Tibial artery (tissue), 4 donors: Measurements from ENCODE around the gene DYNC1I1.

ENCODE experiments used
- DNase-seq, 2 donors: peaks; one replicate each; pipeline ENCODE4 v3.0.0-alpha.2; 2019
- H3K27ac ChIP-seq, 2 donors: fragments of 200-600 bp; sonication (generic) in 1 of 2; 1 replicate in 1 of 2; 2 replicates in 1 of 2; pipeline ENCODE4 v1.5.1; 2018 to 2019; ENCODE audit warnings: mild to moderate bottlenecking in 1 of 2
- H3K27me3 ChIP-seq, 2 donors: fragments of 200-600 bp; sonication (generic) in 1 of 2; one replicate each; pipeline versions ENCODE4 v1.5.1 to v1.6.0; 2016 to 2019
- H3K36me3 ChIP-seq, 3 donors: fragments of 200-600 bp; sonication (generic) in 2 of 3; one replicate each; pipeline ENCODE4 v1.5.1; 2016 to 2019; ENCODE audit warnings: mild to moderate bottlenecking in 2 of 3
- H3K4me1 ChIP-seq, 4 donors: fragments of 200-600 bp; sonication (generic) in 2 of 4; 1 replicate in 3 of 4; 2 replicates in 1 of 4; pipeline ENCODE4 v1.5.1; 2016 to 2019
- H3K4me3 ChIP-seq, 2 donors: fragments of 200-600 bp; sonication (generic) in 1 of 2; 1 replicate in 1 of 2; 2 replicates in 1 of 2; pipeline ENCODE4 v1.5.1; 2018 to 2019; ENCODE audit warnings: mild to moderate bottlenecking in 2 of 2
- H3K9me3 ChIP-seq, 3 donors: fragments of 200-600 bp; sonication (generic) in 1 of 3; one replicate each; pipeline ENCODE4 v1.5.1; 2016 to 2019
- CTCF ChIP-seq, 2 experiments: fragments of 200-600 bp in 1 of 2; fragments of 450-650 bp in 1 of 2; IDR thresholded peaks; one replicate each; pipeline ENCODE4 v1.5.1; 2017 to 2019; ENCODE audit warnings: antibody characterized with exemption in 2 of 2, mild to moderate bottlenecking in 1 of 2, moderate library complexity in 1 of 2
- intact Hi-C: fragments of 100-400 bp; cut with DNase I; formaldehyde crosslinking; loops from one replicate; pipeline ENCODE4 v1.15.0; 2023; ENCODE audit warnings: low total_unique reads

DYNC1I1 gene

GRCh38 chr7:96026611-96027010, 254.3 kb downstream of the DYNC1I1 start:
- no peak for TF ChIP-seq CTCF (IDR thresholded peaks at IDR 0.05)
- no peak overlapping the region for H3K27ac ChIP-seq
- H3K9me3 ChIP-seq = no peaks in the 10 kb centered on the region
- no peak overlapping the region for H3K4me3 ChIP-seq
- no peaks in the 10 kb centered on the region for H3K27me3 ChIP-seq
- no peak for DNase-seq
- H3K4me1 ChIP-seq = no peaks in the 10 kb centered on the region
- intact Hi-C loops = no loop called here
- H3K36me3 ChIP-seq = no peaks in the 10 kb centered on the region

DNA sequence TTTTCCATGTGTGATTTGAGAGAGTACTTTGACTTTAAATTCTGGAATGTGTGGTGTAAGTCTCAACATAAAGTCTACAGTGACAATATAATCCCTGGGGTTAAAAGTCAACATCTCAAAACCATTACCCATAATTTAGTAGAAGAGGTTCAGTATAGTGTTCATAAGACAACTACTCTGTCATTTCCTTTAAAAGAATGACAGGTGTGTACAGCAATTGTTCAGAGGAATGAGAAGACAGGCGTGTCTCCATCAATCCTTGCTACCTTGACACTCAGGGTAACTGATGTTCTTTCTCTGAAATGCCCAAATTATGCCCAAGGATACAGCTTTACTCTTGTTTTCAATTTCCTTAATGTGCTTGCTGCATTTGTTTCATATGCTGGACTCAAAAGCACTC, 256.4 kb downstream of the DYNC1I1 start:
- no peaks in the 10 kb centered on the region for H3K9me3 ChIP-seq
- H3K4me3 ChIP-seq = no peak overlapping the region
- no peaks in the 10 kb centered on the region for H3K27me3 ChIP-seq
- DNase-seq = no peak
- no peak overlapping the region for H3K27ac ChIP-seq
- TF ChIP-seq CTCF (IDR thresholded peaks at IDR 0.05) = no peak
- H3K36me3 ChIP-seq = peaks cover 0 to 8% (median 0%) of the 10 kb centered on the region in 3 donors
- intact Hi-C loops = no loop called here
- H3K4me1 ChIP-seq = no peaks in the 10 kb centered on the region

GRCh38 chr7:96033009-96033598, 260.8 kb downstream of the DYNC1I1 start:
- intact Hi-C loops = no loop called here

GRCh38 chr7:96034940-96035727, 262.8 kb downstream of the DYNC1I1 start:
- Histone ChIP-seq H3K9me3 (no peaks in the 10 kb centered on the region), H3K27ac (no peak overlapping the region), H3K27me3 (no peaks in the 10 kb centered on the region), H3K36me3 (peaks cover 0 to 8% (median 0%) of the 10 kb centered on the region in 3 donors), H3K4me1 (no peaks in the 10 kb centered on the region), H3K4me3 (no peak overlapping the region)
- TF ChIP-seq CTCF (IDR thresholded peaks at IDR 0.05) = no peak
- intact Hi-C loops = no loop called here
- no peak for DNase-seq

More at GRCh38 chr7:96033009-96033598, 260.8 kb downstream of the DYNC1I1 start:
- Histone ChIP-seq H3K36me3 (peaks cover 0 to 8% (median 0%) of the 10 kb centered on the region in 3 donors), H3K4me3 (no peak overlapping the region), H3K27me3 (no peaks in the 10 kb centered on the region), H3K27ac (no peak overlapping the region), H3K9me3 (no peaks in the 10 kb centered on the region), H3K4me1 (no peaks in the 10 kb centered on the region)
- TF ChIP-seq CTCF (IDR thresholded peaks at IDR 0.05) = no peak
- DNase-seq = no peak

GRCh38 chr7:96040250-96040772, 268.0 kb downstream of the DYNC1I1 start:
- no peak for TF ChIP-seq CTCF (IDR thresholded peaks at IDR 0.05)

More at GRCh38 chr7:96040250-96040772, 268.0 kb downstream of the DYNC1I1 start:
- intact Hi-C loops = no loop called here
- Histone ChIP-seq H3K4me1 (no peaks in the 10 kb centered on the region), H3K36me3 (no peaks in the 10 kb centered on the region), H3K9me3 (no peaks in the 10 kb centered on the region), H3K27me3 (no peaks in the 10 kb centered on the region), H3K27ac (no peak overlapping the region), H3K4me3 (no peak overlapping the region)
- DNase-seq = no peak
